GM12878 (cell line): Measurements from ENCODE around the gene FPR1. TPM values are rescaled to one million over a fixed set of nuclear protein-coding genes. Genes with fewer than 3 reads are reported as not detected.

Experiments used
- ATAC-seq: fragments of 200-7000 bp; cut with Tn5 transposase; 3 replicates; pipeline ENCODE4 v1.9.1; 2020; ENCODE audit warnings: mild to moderate bottlenecking, moderate library complexity
- BruUV-seq: library from RNA; stranded (reverse); fragments of 400-500 nt; replicated peaks from 2 replicates; lab custom pipeline; 2021; lab: Mats Ljungman, UMichigan
- CTCF ChIA-PET: fragments of 300-600 bp; sonication (Branson Sonifier 250); formaldehyde crosslinking; extraction: SDS; loops from one replicate; lab custom pipeline; 2021; ENCODE audit warnings: inconsistent platforms; lab: Yijun Ruan, JAX
- POLR2A ChIA-PET: fragments of 350-600 bp; formaldehyde crosslinking; extraction: SDS; loops from one replicate; lab custom pipeline; 2021; ENCODE audit warnings: inconsistent platforms; lab: Charles Lee
- RAD21 ChIA-PET: fragments of 300-600 bp; sonication (Branson Sonifier 250); formaldehyde crosslinking; loops from one replicate; lab custom pipeline; 2023; ENCODE audit warnings: antibody characterized with exemption; ENCODE audit not compliant: unreplicated experiment; lab: Charles Lee
- SMC1A ChIA-PET: fragments of 300-600 bp; sonication (Branson Sonifier 250); formaldehyde crosslinking; loops from one replicate; lab custom pipeline; 2023; ENCODE audit not compliant: unreplicated experiment, uncharacterized antibody; lab: Charles Lee
- DNase-seq: peaks from one replicate; pipeline ENCODE4 v3.0.0-alpha.2; 2011; ENCODE audit warnings: low read depth, low spot score
- FAIRE-seq: peaks from 3 replicates; lab custom pipeline; 2011; peaks lifted over from hg19 to GRCh38; lab: Jason Lieb, UNC
- H2AFZ ChIP-seq: 2 replicates; pipeline ENCODE4 v1.6.0; 2011; ENCODE audit warnings: low read depth, low read length, control low read depth; ENCODE audit not compliant: control insufficient read depth
- H3K27ac ChIP-seq: 2 replicates; pipeline ENCODE4 v1.5.1; 2011; ENCODE audit warnings: control low read depth; ENCODE audit not compliant: control insufficient read depth, insufficient read depth
- H3K27me3 ChIP-seq, 2 experiments: replicated peaks in 1 of 2; 2 replicates each; pipeline versions ENCODE4 v1.6.0 to v1.6.1; 2011; ENCODE audit warnings: low read length in 1 of 2; ENCODE audit not compliant: control insufficient read depth in 2 of 2, insufficient read depth in 2 of 2
- H3K36me3 ChIP-seq, 2 experiments: 2 replicates each; pipeline ENCODE4 v1.5.1; 2011; ENCODE audit warnings: low read length in 1 of 2; ENCODE audit not compliant: control insufficient read depth in 2 of 2, insufficient read depth in 2 of 2
- H3K4me1 ChIP-seq: 2 replicates; pipeline ENCODE4 v1.6.1; 2011; ENCODE audit warnings: mild to moderate bottlenecking, low read length, moderate library complexity, mixed read lengths; ENCODE audit not compliant: control insufficient read depth, insufficient read depth
- H3K4me2 ChIP-seq: 2 replicates; pipeline ENCODE4 v1.6.0; 2011; ENCODE audit warnings: control low read depth; ENCODE audit not compliant: control insufficient read depth, insufficient read depth
- H3K4me3 ChIP-seq: fragments of 200-600 bp; sonication (generic); 2 replicates; pipeline ENCODE4 v1.5.1; 2016
- H3K79me2 ChIP-seq: 2 replicates; pipeline ENCODE4 v1.6.0; 2011; ENCODE audit warnings: low read length; ENCODE audit not compliant: control insufficient read depth, insufficient read depth
- H3K9ac ChIP-seq: 2 replicates; pipeline ENCODE4 v1.8.0; 2011; ENCODE audit warnings: low read length, control low read depth, mixed read lengths; ENCODE audit not compliant: control insufficient read depth, insufficient read depth
- H3K9me3 ChIP-seq: replicated peaks from 3 replicates; pipeline ENCODE4 v1.5.1; 2011; ENCODE audit warnings: mild to moderate bottlenecking, low read length; ENCODE audit not compliant: control insufficient read depth, insufficient read depth
- H4K20me1 ChIP-seq: 2 replicates; pipeline ENCODE4 v1.6.0; 2011; ENCODE audit not compliant: control insufficient read depth, insufficient read depth
- CEBPB ChIP-seq, 2 experiments: fragments of 150-350 bp in 1 of 2; IDR thresholded peaks; 2 replicates each; pipeline ENCODE4 v1.6.1; 2012 to 2014; ENCODE audit warnings: low read depth in 2 of 2, low read length in 2 of 2, borderline replicate concordance in 1 of 2, inconsistent platforms in 1 of 2
- CHD2 ChIP-seq: IDR thresholded peaks from 2 replicates; pipeline ENCODE4 v1.6.1; 2011; ENCODE audit warnings: low read depth, low read length, improper control_type of control experiment, borderline replicate concordance
- EZH2 ChIP-seq: IDR thresholded peaks from 2 replicates; pipeline ENCODE4 v1.6.1; 2012; ENCODE audit warnings: low read depth, mild to moderate bottlenecking, control low read depth, inconsistent platforms, low read length, borderline replicate concordance; ENCODE audit not compliant: control insufficient read depth
- KDM1A ChIP-seq: fragments of 200-600 bp; sonication (generic); IDR thresholded peaks from 2 replicates; pipeline ENCODE4 v1.6.1; 2016; ENCODE audit warnings: borderline replicate concordance
- KLF5 ChIP-seq: fragments of 450-650 bp; IDR thresholded peaks from 2 replicates; pipeline ENCODE4 v1.6.1; 2014; ENCODE audit warnings: mild to moderate bottlenecking; ENCODE audit not compliant: partially characterized antibody
- MTA2 ChIP-seq: fragments of 450-650 bp; IDR thresholded peaks from 2 replicates; pipeline ENCODE4 v1.6.1; 2016; ENCODE audit warnings: low read depth, mild to moderate bottlenecking, moderate library complexity
- NFYA ChIP-seq: IDR thresholded peaks from 2 replicates; pipeline ENCODE4 v1.6.1; 2011; ENCODE audit warnings: low read depth, mild to moderate bottlenecking, low read length, improper control_type of control experiment, borderline replicate concordance
- NR2C1 ChIP-seq: fragments of 450-650 bp; IDR thresholded peaks from 2 replicates; pipeline ENCODE4 v1.6.1; 2017; ENCODE audit warnings: antibody characterized with exemption, mild to moderate bottlenecking, moderate library complexity
- NR2F1 ChIP-seq: fragments of 450-650 bp; conservative IDR thresholded peaks from 2 replicates; pipeline ENCODE4 v1.6.1; 2017; ENCODE audit warnings: mild to moderate bottlenecking
- POLR2A ChIP-seq: IDR thresholded peaks from 2 replicates; pipeline ENCODE4 v1.6.1; 2011; ENCODE audit warnings: low read depth, mild to moderate bottlenecking, low read length
- POLR2AphosphoS5 ChIP-seq: IDR thresholded peaks from 2 replicates; pipeline ENCODE4 v1.6.1; 2011; ENCODE audit warnings: mild to moderate bottlenecking, low read length, inconsistent platforms
- RAD21 ChIP-seq: IDR thresholded peaks from 2 replicates; pipeline ENCODE4 v1.6.1; 2011; ENCODE audit warnings: mild to moderate bottlenecking, low read depth, low read length, moderate library complexity; ENCODE audit not compliant: insufficient read depth
- TBL1XR1 ChIP-seq: IDR thresholded peaks from 2 replicates; pipeline ENCODE4 v1.6.1; 2012; ENCODE audit warnings: low read depth, low read length, improper control_type of control experiment
- ZNF217 ChIP-seq: fragments of 450-650 bp; IDR thresholded peaks from 2 replicates; pipeline ENCODE4 v1.6.1; 2017; ENCODE audit warnings: antibody characterized with exemption, mild to moderate bottlenecking
- WGBS: methylation state at CpG from one replicate; pipeline ENCODE4 v1.1.6; 2016; ENCODE audit warnings: low lambda C conversion rate; ENCODE audit not compliant: insufficient replicate concordance, insufficient coverage; ENCODE audit errors: missing lambda C conversion rate; 5-methylcytosine and 5-hydroxymethylcytosine counted together
- in situ Hi-C: fragments of 300-500 bp; cut with MboI; formaldehyde crosslinking; loops from 9 replicates; pipeline ENCODE4 v1.14.3; 2018; ENCODE audit warnings: mixed read lengths
- intact Hi-C: fragments of 100-400 bp; cut with micrococcal nuclease; formaldehyde crosslinking; loops from one replicate; pipeline ENCODE4 v1.14.2; 2022; ENCODE audit not compliant: unreplicated experiment
- polyA plus RNA-seq, 11 experiments: library from polyadenylated mRNA; depleted of rRNA in 4 of 11; unstranded in 6 of 11; stranded (reverse) in 5 of 11; fragments of >200 nt; fragmentation: Nextera tagmentation in 4 of 11; fragmentation: Illumina TruSeq in 1 of 11; extraction: Ambion mirVana in 4 of 11; extraction: Trizol in 1 of 11; gene quantifications; 1 replicate in 1 of 11; 2 replicates in 10 of 11; pipeline versions ENCODE4 v1.2.1 to v1.2.3, GENCODE V29; 2011 to 2016; ENCODE audit warnings: inconsistent platforms in 2 of 11, missing spikeins in 2 of 11, low read depth in 1 of 11
- total RNA-seq, 4 experiments: library from RNA; depleted of rRNA in 3 of 4; stranded (reverse); fragments of >200 nt in 3 of 4; fragmentation: Illumina TruSeq in 1 of 4; extraction: Trizol in 1 of 4; gene quantifications; 2 replicates each; pipeline versions ENCODE4 v1.2.1 to v1.2.3, GENCODE V29; 2013 to 2021
- TF ChIP-seq, protein P1 (sequence below), 3 experiments: IDR thresholded peaks in 2 of 3; conservative IDR thresholded peaks in 1 of 3; 2 replicates each; pipeline ENCODE4 v1.5.1; 2011; ENCODE audit warnings: low read depth in 3 of 3, low read length in 3 of 3, mild to moderate bottlenecking in 3 of 3, control low read depth in 2 of 3, moderate library complexity in 2 of 3, inconsistent platforms in 1 of 3, mixed read lengths in 1 of 3; ENCODE audit not compliant: control insufficient read depth in 2 of 3, insufficient read depth in 1 of 3; ENCODE audit errors: extremely low read depth in 1 of 3
- TF ChIP-seq, protein P2 (sequence below): fragments of 450-650 bp; IDR thresholded peaks from 2 replicates; pipeline ENCODE4 v1.6.1; 2018; ENCODE audit warnings: mild to moderate bottlenecking, low read depth, moderate library complexity; ENCODE audit not compliant: partially characterized antibody

FPR1 gene
- total and polyA plus RNA-seq, 10 of the 15 experiments (the other 5 are each of a cell fraction or from before 2014, with no cell fraction given) = not detected

DNA sequence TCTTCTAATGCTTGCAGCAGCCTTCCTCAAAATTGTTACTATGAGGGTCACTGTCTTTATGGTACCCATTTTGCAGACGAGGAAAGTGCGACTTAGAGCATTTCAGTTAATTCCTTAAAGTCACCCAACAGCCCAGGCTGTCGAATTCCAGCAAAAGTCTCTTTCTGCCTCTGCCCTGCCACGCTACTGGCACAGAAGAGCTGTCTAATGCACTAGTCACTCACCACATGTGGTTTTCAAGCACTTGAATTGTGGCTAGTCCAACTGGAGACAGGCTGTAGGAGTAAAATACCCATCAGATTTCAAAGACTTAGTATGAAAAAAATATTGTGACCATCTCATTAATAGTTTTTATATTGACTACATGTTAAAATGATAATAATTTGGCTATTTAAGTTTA is 1.7 kb downstream of the FPR1 start (continued):
- TF ChIP-seq, protein P1, sequence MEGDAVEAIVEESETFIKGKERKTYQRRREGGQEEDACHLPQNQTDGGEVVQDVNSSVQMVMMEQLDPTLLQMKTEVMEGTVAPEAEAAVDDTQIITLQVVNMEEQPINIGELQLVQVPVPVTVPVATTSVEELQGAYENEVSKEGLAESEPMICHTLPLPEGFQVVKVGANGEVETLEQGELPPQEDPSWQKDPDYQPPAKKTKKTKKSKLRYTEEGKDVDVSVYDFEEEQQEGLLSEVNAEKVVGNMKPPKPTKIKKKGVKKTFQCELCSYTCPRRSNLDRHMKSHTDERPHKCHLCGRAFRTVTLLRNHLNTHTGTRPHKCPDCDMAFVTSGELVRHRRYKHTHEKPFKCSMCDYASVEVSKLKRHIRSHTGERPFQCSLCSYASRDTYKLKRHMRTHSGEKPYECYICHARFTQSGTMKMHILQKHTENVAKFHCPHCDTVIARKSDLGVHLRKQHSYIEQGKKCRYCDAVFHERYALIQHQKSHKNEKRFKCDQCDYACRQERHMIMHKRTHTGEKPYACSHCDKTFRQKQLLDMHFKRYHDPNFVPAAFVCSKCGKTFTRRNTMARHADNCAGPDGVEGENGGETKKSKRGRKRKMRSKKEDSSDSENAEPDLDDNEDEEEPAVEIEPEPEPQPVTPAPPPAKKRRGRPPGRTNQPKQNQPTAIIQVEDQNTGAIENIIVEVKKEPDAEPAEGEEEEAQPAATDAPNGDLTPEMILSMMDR (IDR thresholded peaks at IDR 0.05 in 2 of 3, conservative IDR thresholded peaks at IDR 0.05 in 1 of 3; ENCODE audit: control insufficient read depth in 2 of 3, extremely low read depth in 1 of 3, insufficient read depth in 1 of 3, low read depth in 3 of 3, low read length in 3 of 3) = no peak
- TF ChIP-seq NR2F1 (no peak), NR2C1 (no peak), EZH2 (no peak)

DNA sequence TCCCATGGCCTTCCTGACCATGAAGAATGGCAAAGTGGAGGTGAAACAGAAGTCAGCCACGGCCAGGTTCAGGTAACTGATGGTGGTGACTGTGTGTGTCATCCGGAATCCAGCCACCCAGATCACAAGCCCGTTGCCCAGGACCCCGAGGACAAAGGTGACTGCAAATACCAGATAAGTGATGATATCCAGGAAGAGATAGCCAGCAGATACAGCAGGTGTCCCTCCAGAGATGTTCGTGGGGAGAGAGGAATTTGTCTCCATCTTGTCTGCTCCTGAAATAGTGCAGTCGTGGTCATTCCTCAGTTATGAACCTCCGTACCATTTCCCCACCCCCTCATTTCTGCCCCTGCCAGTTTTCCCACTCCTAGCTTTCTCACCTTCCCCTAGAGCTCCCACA is 4.9 kb downstream of the FPR1 start:
- Histone ChIP-seq H3K27ac (no peak overlapping the region), H3K4me1 (no peaks in the 10 kb centered on the region), H3K9ac (no peak overlapping the region), H4K20me1 (no peaks in the 10 kb centered on the region), H3K79me2 (no peaks in the 10 kb centered on the region), H3K4me3 (no peak overlapping the region), H3K4me2 (no peak overlapping the region), H3K27me3 (no peaks in the 10 kb centered on the region), H2AFZ (no peak overlapping the region), H3K36me3 (no peaks in the 10 kb centered on the region), H3K9me3 (no peaks in the 10 kb centered on the region; the same call in 2 of the 3 replicates)
- ChIA-PET POLR2A (no interaction called here), SMC1A (no interaction called here), RAD21 (no interaction called here), CTCF (no interaction called here)
- no TSS peak for BruUV-seq
- intact Hi-C loops (no loop called here), in situ Hi-C loops (no loop called here)
- TF ChIP-seq, protein P2, sequence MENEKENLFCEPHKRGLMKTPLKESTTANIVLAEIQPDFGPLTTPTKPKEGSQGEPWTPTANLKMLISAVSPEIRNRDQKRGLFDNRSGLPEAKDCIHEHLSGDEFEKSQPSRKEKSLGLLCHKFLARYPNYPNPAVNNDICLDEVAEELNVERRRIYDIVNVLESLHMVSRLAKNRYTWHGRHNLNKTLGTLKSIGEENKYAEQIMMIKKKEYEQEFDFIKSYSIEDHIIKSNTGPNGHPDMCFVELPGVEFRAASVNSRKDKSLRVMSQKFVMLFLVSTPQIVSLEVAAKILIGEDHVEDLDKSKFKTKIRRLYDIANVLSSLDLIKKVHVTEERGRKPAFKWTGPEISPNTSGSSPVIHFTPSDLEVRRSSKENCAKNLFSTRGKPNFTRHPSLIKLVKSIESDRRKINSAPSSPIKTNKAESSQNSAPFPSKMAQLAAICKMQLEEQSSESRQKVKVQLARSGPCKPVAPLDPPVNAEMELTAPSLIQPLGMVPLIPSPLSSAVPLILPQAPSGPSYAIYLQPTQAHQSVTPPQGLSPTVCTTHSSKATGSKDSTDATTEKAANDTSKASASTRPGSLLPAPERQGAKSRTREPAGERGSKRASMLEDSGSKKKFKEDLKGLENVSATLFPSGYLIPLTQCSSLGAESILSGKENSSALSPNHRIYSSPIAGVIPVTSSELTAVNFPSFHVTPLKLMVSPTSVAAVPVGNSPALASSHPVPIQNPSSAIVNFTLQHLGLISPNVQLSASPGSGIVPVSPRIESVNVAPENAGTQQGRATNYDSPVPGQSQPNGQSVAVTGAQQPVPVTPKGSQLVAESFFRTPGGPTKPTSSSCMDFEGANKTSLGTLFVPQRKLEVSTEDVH = no peak
- TF ChIP-seq POLR2AphosphoS5 (no peak), TBL1XR1 (no peak), CHD2 (no peak), POLR2A (no peak), ZNF217 (no peak), MTA2 (no peak), RAD21 (no peak), CEBPB (IDR thresholded peaks at IDR 0.05; ENCODE audit: borderline replicate concordance in 1 of 2, low read depth in 2 of 2, low read length in 2 of 2) (no peak), EZH2 (no peak), KDM1A (no peak), NFYA (no peak), KLF5 (no peak)
- ATAC-seq (no peak), DNase-seq (no peak), FAIRE-seq (no peak)
- WGBS = 7% methylated on average over 7 of the region's 7 CpGs
